HG03457 (cell line): ENCODE measurements around the gene STK10.

Experiments used
- ATAC-seq: cut with Tn5 transposase; IDR thresholded peaks from one replicate; pipeline ENCODE4 v1.9.1; 2021; ENCODE audit warnings: moderate number of reproducible peaks; ENCODE audit not compliant: unreplicated experiment

The STK10 gene

GRCh38 chr5:172063463-172064235 is 124.4 kb downstream of the STK10 start:
- ATAC-seq, result no peak

GRCh38 chr5:172059661-172060100 is 128.3 kb downstream of the STK10 start:
- ATAC-seq, result no peak

GRCh38 chr5:172058088-172058487 is 129.9 kb downstream of the STK10 start:
- no peak for ATAC-seq

- no peak for ATAC-seq
Measured at GRCh38 chr5:172055996-172056395, 132.0 kb downstream of the STK10 start.

GRCh38 chr5:172055421-172055820 is 132.6 kb downstream of the STK10 start:
- no peak for ATAC-seq

- ATAC-seq, result no peak
Measured at GRCh38 chr5:172054611-172055153, 133.3 kb downstream of the STK10 start.

GRCh38 chr5:172052450-172053236 is 135.4 kb downstream of the STK10 start:
- ATAC-seq, result no peak

- no peak for ATAC-seq
Measured at GRCh38 chr5:172051643-172052339, 136.2 kb downstream of the STK10 start.

- no peak for ATAC-seq
Measured at GRCh38 chr5:172050080-172050479, 137.9 kb downstream of the STK10 start.

- ATAC-seq, result no peak
Measured at GRCh38 chr5:172049226-172049796, 138.7 kb downstream of the STK10 start.

- no peak for ATAC-seq
Measured at GRCh38 chr5:172048539-172049101, 139.4 kb downstream of the STK10 start.

GRCh38 chr5:172048170-172048422 is 139.9 kb downstream of the STK10 start:
- no peak for ATAC-seq

GRCh38 chr5:172046593-172046992 is 141.4 kb downstream of the STK10 start:
- ATAC-seq, result no peak

- ATAC-seq, result no peak
Measured at GRCh38 chr5:172045315-172045632, 142.8 kb downstream of the STK10 start.

GRCh38 chr5:172044631-172045314 is 143.3 kb downstream of the STK10 start:
- ATAC-seq, result no peak

GRCh38 chr5:172043865-172044264 is 144.2 kb downstream of the STK10 start:
- no peak for ATAC-seq

- no peak for ATAC-seq
Measured at GRCh38 chr5:172042183-172042582, 145.8 kb downstream of the STK10 start.

GRCh38 chr5:172038167-172038566 is 149.9 kb downstream of the STK10 start:
- ATAC-seq, result no peak

GRCh38 chr5:172035049-172035448 is 153.0 kb downstream of the STK10 start:
- ATAC-seq, result no peak

- no peak for ATAC-seq
Measured at GRCh38 chr5:172031894-172032461, 156.0 kb downstream of the STK10 start.
